HG03521 (cell line): ENCODE data around the gene RAB11FIP5.
"Not testable (repeated sequence)": the region's sequence is repeated elsewhere in the genome, so short reads cannot be mapped to it uniquely, and the experiment has no call there.

ENCODE experiments used
- ATAC-seq: cut with Tn5 transposase; IDR thresholded peaks from one replicate; pipeline ENCODE4 v1.9.1; 2021; ENCODE audit warnings: mild to moderate bottlenecking, moderate library complexity; ENCODE audit not compliant: unreplicated experiment

Gene RAB11FIP5

DNA sequence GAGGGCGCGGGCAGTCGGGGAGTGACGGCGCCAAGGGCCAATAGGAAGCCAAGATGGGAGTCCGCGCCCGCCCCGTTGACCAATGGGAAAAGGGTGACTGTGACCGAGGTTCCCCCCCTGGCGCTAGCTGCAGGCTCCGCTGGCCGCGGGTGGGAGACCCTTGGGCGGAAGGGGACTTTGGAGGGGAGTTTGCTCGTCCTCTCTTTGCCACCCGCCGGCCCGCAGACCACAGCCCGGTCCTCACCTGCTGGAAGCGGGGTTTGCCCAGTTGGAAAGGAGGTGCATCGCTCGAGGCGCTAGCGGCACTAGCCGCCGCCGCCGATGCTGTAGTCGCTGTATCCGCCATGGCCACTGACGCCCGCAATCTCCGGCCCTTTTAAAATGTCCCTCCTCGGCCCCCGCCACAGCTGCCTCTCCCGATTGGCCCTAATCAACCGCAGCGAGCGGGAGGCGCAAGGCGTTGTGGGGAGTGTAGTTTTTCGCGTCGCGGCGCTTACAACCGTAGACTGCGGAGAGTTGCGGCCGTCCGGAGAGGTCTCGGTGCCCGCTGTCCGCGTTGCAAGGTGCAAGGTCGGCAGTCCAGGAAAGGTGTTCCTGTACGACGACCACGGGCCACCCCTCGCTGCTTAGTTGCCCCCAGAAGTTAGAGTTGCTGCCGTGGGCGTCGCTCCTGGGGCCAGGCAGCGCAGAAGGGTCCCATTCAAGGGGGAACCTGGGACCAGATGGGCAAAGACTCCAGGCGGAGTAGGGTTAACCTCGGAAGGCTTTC is 41.2 kb downstream of the RAB11FIP5 start, which contains the start of gene SFXN5:
TSS of gene SFXN5 (minus strand) at position 353 of the 769 bp plus-strand sequence. CDS start at position 346, 7 bp downstream.
- ATAC-seq, result peak; percentile 90

DNA sequence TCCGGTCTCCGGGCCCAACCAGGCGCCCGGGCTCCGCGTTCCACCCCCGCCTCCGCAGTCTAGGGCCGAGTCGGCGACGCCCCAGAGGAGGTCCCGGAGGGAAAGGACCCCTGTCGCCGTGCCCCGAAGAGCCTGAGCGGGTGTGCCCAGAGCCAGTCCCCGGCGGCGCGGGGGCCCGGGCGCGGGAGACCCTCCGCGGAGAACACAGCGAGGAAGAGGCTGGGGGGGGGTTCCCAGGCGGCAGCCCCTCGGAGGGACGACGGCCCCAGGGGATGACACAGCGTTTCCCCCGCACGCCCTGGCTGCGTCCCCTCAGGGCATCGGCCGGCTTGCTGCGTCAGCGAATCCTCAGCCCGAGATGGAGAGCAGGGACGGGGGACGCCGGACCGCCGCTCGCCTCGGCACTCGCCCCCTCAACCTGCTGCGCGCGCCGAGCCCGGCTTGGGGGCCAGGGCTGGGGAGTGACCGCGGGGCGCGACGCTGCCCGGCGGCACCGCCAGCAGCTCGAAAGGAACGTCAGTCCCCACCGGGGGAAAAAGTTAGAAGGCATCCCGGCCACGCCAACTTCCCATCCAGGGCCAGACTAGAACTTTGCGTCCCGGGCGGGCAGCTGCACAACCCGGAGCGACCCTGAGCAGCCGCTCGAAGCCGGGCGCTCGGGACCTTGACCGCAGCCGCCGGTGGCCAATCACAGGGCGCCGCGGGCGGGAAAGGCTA is 41.9 kb downstream of the RAB11FIP5 start:
- peak; percentile 21 for ATAC-seq

DNA sequence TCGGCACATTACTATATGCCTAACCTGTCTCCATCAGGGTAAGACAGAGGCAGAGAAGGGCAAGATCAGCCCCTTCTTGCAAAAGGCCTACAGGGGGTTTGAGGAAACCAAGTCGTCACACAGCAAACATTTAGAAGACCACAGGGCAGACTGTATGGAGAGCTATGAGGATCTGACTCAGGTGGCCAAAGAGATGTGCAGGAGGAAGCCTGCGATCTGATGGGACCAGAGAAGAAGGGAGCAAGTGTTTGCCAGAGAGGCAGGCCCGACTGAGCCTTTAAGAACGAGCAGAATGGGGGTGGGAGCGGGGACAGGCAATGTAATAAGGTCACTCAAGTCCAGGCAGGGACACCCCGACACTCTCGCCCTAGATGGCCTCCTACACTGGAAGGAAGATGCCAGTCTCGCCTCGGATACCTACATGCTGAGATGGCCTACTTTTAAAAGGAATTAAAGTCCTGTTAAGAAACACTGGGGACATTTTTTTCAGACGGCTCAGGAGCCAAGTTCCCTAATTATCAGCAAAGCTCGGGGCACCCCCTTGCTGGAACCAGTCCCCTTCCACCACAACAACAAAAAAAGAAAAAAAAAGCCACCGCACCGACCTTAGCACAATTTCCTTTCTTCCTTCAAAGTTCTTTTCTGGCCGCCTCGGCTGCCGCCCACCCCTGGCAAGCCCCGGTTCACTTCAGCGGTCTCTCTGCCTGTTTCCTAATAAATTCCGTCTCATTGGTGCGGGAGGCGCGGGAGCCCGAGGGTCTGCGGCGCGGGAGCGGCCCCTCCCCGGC is 42.7 kb downstream of the RAB11FIP5 start:
- ATAC-seq, result no peak

DNA sequence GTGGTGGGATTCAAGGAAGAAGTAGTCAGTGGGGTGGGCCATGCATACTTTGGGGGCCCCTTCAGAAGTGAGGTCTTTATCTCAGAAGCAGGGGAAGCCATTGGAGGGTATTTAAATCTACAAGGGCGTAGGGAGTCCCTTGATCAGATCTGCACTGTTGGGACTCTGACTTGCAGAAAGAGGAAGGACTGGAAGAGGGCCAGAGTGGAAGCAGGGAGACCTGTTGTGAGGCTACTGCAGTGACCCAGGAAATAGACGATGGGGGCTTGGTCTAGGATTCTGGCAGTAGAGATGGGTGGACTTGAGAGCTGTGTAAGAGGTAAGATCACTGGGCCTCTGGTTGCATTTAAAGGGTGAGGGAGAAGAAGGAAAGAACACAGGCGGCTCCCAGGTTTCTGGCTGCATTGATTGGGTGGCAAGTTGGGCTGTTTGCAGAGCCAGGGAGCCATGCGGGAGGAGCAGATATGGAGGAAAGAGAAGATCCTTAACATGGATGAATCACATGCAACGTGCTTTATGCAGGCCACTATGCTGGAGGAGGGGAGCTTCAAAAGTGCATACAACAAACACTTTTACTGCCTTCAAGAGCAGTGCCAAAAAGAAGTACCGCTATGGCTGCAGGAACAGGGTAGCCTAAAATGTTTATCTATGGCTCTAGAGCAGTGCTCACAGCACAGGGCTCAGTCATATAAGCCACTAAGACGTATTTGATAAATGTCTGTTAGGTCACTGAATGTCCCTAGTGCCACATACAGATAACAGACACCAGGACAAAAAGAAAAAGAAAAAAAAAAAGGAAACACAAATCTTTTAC is 43.5 kb downstream of the RAB11FIP5 start:
- no peak for ATAC-seq

DNA sequence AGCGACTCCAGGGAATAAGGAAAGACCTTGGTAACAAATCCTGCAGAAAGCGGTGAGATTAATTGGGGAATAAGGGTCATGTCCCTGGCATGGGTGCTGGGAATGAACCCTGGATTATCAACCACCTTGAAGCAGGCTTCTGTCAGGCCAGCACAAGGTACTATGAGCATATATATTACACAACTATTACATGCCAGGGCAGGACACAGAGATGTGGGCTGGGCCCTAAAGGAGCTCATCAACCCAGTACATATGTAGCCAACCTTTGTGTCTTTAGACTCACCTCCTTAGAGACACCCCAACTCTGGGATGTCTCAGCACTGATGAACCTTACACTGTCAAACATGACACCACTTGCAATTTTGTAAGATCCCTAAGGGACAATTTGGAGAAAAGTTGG is 44.6 kb downstream of the RAB11FIP5 start:
- no peak for ATAC-seq

DNA sequence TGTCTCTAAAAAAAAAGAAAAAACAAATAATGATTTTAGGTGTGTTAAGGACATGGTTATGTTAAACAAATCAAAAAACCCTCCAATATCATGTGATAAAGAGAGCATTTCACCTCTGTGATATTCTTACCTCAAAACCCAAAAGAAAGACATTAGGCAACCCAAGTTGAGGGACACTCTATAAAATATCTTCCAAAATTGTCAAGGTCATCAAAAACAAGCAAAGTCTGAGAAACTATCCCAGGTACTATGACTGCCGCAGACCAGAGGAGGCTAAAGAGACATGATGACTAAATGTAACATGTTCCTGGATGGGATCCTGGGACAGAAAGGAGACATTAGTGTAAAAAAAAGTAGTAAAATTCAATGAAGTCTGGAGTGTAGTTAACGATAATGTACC is 45.7 kb downstream of the RAB11FIP5 start:
- no peak for ATAC-seq

DNA sequence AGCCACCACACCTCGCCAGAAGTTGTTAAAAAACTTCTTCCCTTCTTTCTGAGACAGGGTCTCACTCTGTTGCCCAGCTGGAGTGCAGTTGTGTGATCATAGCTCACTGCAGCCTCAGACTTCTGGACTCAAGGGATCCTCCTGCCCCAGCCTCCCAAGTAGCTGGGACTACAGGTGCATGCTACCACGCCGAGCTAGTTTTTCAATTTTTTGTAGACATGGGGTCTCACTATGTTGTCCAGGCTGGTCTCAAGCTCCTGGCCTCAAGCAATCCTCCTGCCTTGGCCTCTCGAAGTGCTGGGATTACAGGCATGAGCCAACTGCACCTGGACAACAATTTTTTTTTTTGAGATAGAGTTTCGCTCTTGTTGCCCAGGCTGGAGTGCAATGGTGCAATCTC is 47.7 kb downstream of the RAB11FIP5 start:
- ATAC-seq, result not testable (repeated sequence)

DNA sequence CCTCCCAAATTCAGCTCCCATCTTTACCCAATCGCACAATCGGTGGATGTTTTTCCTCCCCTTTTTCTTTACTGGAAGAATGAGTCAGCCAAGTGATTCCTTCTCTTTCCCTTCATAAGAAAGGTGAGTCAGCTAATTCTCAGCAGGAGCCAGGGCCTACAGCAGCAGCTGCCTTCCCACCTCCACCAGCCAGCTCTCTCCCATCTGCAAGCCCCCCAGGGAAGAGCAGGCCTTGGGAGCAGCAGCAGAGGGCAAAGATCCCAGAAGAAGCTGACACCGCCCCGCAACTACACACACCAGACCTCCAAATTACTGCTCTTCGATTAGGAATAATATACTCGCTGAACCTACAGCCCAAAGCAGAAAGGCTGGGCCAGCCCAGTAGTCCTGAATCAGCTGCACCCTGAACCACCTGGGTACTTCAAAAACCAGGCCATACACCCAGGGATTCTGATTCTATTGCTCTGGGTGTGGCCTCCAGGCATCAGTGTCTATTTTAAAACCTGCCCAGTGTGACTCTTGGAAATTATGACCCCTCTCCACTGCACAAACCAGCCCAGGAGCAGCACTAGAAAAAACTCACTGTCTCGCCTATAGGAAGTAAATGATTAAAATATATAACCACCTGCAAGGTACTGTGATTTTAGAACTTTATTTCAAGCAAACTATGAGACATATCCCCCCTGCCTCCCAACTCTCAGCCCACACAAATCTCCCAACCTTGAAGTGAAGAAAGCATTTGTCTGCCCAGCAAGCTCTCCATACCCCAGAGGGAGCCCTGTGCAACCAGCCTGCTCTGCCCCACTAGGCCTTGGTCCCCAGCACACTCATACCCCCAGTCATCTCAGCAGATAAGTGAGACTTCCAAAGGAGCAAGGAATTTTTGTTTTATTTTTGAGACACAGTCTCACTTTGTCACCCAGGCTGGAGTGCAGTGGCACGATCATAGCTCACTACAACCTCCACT is 48.6 kb downstream of the RAB11FIP5 start:
- no peak for ATAC-seq

DNA sequence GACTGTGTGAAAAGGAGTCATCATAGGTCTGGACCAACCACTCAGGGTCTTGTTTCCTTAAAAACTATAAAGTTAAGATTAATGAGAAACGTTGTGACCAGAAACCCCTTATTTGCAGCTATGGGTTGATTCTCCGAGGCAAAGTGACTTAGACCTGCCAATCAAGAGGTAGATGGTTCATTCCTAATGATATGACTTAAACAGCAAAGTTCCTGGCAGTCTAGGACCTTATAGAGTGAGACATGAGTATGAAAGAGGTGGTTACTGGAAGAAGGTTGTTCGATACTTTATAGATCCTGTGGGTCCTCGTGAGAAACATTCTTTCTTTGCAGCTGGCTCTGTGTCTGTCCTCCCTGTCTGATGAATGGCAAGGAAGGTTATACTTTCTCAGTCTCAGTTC is 49.3 kb downstream of the RAB11FIP5 start:
- no peak for ATAC-seq

DNA sequence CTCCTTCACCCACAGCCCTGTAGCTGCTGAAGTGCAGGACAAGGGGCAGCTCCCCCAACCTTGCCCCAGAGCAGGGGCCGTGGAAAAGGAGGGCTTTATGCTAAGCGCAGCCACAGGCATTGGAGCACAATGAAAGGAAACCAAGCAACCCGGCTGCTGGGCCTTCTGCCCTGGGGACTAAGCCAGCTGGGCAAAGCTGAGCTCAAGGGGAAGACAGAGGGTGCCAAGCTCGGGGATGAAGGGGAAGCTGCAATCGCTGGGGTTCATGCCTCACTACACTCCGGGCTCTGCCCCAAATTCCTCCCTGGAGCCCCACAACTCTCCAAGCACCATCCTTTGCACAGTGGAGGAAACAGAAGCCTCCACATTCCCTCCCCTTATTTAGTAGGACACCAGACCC is 53.6 kb downstream of the RAB11FIP5 start:
- no peak for ATAC-seq

DNA sequence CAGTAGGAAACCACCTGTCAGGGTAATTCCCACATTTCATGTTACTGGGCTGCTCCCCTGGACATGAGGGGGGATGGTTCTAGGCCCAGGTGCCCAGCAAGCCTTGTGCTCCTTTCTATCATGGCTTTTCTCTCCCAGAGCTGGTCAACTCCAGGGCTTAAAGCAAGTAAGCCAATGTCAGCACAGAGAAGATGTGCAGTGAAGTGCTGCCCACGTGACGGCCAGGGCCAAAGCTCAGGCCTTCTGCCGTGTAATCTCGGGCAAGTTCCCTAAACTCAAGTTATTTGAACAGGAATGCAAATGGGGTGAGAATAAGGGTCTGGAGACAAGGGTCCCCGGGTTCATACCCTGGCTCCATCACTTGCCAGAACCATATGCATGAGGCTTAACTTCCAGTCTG is 57.8 kb downstream of the RAB11FIP5 start:
- no peak for ATAC-seq

DNA sequence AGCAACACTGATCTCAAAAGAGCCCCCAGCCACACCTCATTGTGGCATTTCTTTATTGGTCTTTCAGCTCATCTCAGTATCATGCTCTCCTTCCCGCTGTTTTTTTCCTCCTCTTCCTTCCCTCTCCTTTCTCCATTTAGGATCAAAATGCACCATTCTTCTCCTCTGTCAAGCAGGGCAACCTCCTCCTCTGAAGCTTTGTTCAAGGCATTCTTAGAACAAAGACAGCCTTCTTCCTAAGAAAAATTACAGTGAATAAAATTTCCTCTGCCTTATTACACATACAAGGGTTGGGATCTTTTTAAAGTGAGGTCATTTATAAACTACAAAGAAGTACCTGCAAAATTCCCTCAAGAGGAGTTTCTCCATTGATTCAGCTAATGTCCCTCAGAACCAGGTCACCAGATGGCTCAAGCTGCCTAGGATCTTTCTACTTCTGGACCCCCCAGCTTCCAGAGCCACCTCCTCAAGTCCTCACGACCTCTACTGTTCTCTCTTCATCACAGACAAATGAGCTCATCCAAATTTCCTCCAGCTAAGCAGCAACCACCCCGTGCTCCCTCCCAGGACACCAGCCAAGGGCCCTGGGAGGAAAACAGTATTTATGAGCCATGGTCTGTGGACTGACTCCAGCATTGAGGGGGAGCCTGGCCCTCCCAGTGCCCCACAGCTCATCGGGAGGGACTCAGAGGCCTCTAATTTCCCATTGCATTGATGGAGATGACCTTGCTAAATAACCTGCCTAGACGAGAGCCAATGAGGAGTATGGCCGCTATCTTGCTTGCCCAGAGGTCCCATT is 59.2 kb downstream of the RAB11FIP5 start:
- ATAC-seq, result no peak

DNA sequence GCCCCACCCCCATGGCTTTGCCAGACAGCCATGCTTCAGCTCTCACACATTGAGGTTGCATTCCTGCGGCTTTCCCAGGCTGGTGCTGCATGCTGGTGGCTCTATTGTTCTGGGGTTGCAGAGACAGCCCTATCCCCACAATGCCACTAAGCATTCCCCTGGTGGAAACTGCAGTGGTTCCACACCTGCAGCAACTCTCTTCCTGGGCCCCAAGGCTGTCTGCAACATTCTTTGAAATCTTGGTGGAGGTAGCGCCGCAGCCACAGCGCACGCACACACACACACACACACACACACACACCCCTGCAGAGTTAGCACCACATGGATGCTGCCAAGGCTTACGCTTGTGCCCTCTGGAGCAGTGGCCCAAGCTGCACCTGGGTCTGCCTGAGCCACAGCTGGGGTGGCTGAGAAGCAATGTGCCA is 62.6 kb downstream of the RAB11FIP5 start:
- no peak for ATAC-seq

DNA sequence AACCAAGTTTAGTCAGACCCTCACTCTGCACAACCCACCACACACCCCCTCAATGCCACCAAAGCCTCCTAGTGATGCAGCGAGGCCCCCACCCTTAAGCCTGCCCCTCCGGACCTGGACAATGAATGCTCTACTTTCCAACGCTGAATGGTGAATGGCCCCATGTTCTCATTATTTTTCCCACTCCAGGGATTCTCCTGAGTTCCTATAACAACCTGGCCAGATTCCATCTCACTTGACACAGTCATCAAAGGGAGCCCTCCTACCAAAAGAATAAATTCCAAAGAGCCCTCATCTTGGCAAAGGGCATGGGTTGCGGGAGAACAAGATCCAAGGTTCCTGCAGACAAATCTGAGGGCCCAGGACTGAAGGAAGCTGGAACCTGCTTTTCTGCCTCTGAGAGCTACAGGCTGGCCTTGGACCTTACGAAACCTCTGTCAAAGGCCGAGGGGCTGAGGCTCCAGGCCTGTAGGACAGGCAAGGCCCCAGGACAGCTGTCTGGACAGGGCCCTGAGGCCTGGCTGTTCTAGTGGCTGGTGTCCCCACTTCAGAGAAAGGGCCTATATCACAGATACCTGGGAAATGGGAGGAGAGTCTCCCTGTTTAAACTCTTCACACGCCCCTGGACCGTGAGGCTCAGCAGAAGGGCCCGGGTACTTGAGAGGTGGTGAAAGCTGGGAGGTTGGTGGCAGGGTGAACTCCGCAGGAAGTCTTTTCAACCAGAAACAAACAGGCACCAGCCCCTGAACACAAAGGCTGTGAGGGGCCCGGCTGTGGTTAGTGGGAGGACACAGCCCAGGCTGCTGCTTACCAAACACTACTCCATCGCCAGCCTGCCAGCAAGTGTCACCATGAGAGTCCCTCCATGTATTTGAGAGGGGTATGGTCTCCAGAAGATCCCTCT is 68.6 kb downstream of the RAB11FIP5 start:
- no peak for ATAC-seq

DNA sequence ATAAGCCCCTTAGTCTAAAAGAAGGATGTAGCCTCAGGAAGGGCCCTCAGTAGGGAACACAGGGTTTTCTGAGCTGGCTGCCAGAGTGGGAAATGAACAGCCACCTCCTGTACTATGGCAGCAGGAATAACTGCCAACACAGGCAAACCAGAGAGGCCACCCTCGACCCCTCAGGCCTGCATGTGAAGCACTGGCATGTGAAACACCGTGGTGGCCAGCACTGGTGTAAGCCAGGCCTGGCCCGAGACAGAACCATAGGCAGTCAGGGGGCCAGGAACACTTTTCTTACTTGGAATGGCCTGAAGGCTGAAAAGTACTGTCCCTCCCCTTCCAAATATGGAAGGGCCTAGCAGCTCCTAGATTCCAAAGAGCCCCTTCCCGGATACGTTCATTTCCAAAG is 69.5 kb downstream of the RAB11FIP5 start:
- no peak for ATAC-seq

DNA sequence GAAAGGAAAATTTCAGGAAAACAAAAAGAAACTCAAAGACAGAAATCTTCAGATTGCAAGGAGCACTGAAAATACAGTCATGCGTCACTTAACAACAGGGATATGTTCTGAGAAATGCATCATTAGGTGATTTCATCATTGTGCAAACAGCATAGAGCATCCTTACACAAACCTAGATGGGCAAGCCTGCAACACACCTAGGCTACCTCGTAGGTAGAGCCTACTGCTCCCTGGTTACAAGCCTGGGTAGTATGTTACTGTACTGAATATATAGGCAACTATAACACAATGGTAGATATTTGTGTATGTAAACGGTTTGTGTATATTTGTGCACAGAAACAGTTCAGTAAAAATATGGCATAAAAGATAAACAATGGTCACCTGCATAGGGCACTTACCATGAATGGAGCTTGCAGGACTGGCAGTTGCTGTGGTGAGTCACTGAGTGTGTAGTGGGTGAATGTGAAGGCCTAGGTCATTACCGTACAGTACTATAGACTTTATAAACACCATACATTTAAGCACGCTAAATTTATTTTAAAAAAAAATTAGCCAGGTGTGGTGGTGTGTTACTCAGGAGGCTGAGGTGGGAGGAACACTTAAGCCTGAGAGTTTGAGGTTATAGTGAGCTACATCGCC is 74.7 kb downstream of the RAB11FIP5 start:
- no peak for ATAC-seq

DNA sequence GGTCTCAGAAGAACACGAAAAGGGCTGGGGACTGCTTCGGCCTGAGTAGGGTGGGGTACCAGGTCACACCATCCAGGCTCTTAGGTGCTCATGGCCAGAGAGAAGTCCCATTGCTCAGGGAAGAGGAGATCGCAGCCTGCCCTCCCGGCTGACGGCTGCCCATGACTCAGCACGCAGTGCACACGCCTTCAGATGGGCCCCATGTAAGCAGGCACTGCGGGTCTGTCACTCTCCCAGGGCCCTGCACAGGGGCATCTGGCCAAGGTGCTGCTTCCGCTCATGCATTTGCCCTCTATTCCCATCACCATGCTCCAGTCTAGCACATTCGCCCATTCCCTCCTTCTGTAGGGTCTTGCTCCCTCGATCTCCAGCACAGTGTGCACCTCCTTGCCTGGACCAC is 76.0 kb downstream of the RAB11FIP5 start:
- ATAC-seq, result no peak
